Hepatocyte (in vitro differentiated cells): ENCODE results near the gene UXS1. TPM values are rescaled to one million over a fixed set of nuclear protein-coding genes. Genes with fewer than 3 reads are reported as not detected.

Source experiments
- DNase-seq: peaks from one replicate; pipeline ENCODE4 v3.0.0-alpha.2; 2016; ENCODE audit warnings: low spot score
- H2AFZ ChIP-seq: fragments of 200-600 bp; sonication (generic); 2 replicates; pipeline ENCODE4 v1.6.0; 2016; ENCODE audit warnings: antibody characterized with exemption, mild to moderate bottlenecking
- H3K27ac ChIP-seq: fragments of 200-600 bp; sonication (generic); 2 replicates; pipeline ENCODE4 v1.5.1; 2016; ENCODE audit warnings: mild to moderate bottlenecking
- H3K27me3 ChIP-seq: fragments of 200-600 bp; sonication (generic); 2 replicates; pipeline ENCODE4 v1.6.1; 2016
- H3K36me3 ChIP-seq: fragments of 200-600 bp; sonication (generic); replicated peaks from 2 replicates; pipeline ENCODE4 v1.5.1; 2016; ENCODE audit warnings: low read depth; ENCODE audit not compliant: insufficient read depth
- H3K4me1 ChIP-seq: fragments of 200-600 bp; sonication (generic); 2 replicates; pipeline ENCODE4 v1.5.1; 2016; ENCODE audit warnings: mild to moderate bottlenecking, moderate library complexity; ENCODE audit not compliant: insufficient read depth
- H3K4me2 ChIP-seq: fragments of 200-600 bp; sonication (generic); 2 replicates; pipeline ENCODE4 v1.6.0; 2016
- H3K4me3 ChIP-seq: fragments of 200-600 bp; sonication (generic); 2 replicates; pipeline ENCODE4 v1.5.1; 2016; ENCODE audit warnings: mild to moderate bottlenecking
- H3K79me2 ChIP-seq: fragments of 200-600 bp; sonication (generic); 2 replicates; pipeline ENCODE4 v1.6.0; 2017; ENCODE audit warnings: mild to moderate bottlenecking
- H3K9me2 ChIP-seq: fragments of 200-600 bp; sonication (generic); replicated peaks from 2 replicates; pipeline ENCODE4 v1.6.0; 2017; ENCODE audit warnings: mild to moderate bottlenecking; ENCODE audit not compliant: insufficient read depth
- H3K9me3 ChIP-seq: fragments of 200-600 bp; sonication (generic); 2 replicates; pipeline ENCODE4 v1.5.1; 2016; ENCODE audit warnings: low read depth, mild to moderate bottlenecking
- H4K20me1 ChIP-seq: fragments of 200-600 bp; sonication (generic); 2 replicates; pipeline ENCODE4 v1.6.0; 2016; ENCODE audit warnings: mild to moderate bottlenecking; ENCODE audit not compliant: insufficient read depth, poor library complexity, severe bottlenecking
- EZH2 ChIP-seq: fragments of 200-600 bp; sonication (generic); IDR thresholded peaks from 2 replicates; pipeline ENCODE4 v1.6.1; 2016; ENCODE audit warnings: antibody characterized with exemption, mild to moderate bottlenecking, borderline replicate concordance
- EZH2phosphoT487 ChIP-seq: fragments of 200-600 bp; sonication (generic); IDR thresholded peaks from one replicate; pipeline ENCODE4 v1.6.1; 2018; ENCODE audit warnings: antibody characterized with exemption, mild to moderate bottlenecking, low read depth, moderate library complexity; ENCODE audit not compliant: unreplicated experiment, severe bottlenecking
- WGBS: methylation state at CpG from one replicate; pipeline ENCODE4 v1.1.6; 2016; ENCODE audit warnings: low lambda C conversion rate; ENCODE audit errors: missing lambda C conversion rate; 5-methylcytosine and 5-hydroxymethylcytosine counted together
- polyA plus RNA-seq: library from polyadenylated mRNA; unstranded; fragments of >200 nt; fragmentation: Nextera tagmentation; extraction: Ambion mirVana; gene quantifications from 2 replicates; pipeline ENCODE4 v1.2.1, GENCODE V29; 2016
- total RNA-seq: library from RNA; depleted of rRNA; stranded (reverse); fragments of >200 nt; gene quantifications from 2 replicates; pipeline ENCODE4 v1.2.3, GENCODE V29; 2014
- TF ChIP-seq, protein P1 (sequence below): fragments of 200-600 bp; sonication (generic); IDR thresholded peaks from 2 replicates; pipeline ENCODE4 v1.5.1; 2016; ENCODE audit warnings: antibody characterized with exemption, mild to moderate bottlenecking; ENCODE audit not compliant: poor library complexity

UXS1 gene
- total and polyA plus RNA-seq, 2 experiments from 2014 or later: 46.5 to 83.2 TPM

DNA sequence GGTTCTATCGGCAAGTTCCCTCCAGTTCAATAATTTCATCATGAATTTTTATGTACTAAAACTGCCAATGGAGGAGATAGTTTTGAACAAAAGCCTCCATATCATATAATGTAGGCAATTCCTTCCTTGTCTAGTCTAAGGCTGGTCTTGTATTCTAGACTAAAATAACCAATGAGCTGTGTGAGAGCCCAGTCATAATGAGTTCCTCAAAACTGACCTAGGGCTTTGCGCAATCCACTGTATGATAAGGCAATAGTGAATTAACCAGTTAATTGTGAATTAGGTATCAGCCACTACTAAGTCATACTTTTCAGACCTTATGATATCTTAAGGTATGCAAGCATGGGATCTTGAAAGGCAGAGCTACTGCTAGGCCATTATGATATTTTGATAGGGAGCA, 7.6 kb upstream of the UXS1 start:
- Histone ChIP-seq H3K27me3 (no peaks in the 10 kb centered on the region), H3K4me1 (peaks cover 6% of the 10 kb centered on the region), H3K4me2 (no peak overlapping the region), H3K27ac (no peak overlapping the region), H3K4me3 (no peak overlapping the region), H2AFZ (no peak overlapping the region), H3K36me3 (no peaks in the 10 kb centered on the region), H4K20me1 (no peaks in the 10 kb centered on the region), H3K9me2 (no peaks in the 10 kb centered on the region), H3K9me3 (no peaks in the 10 kb centered on the region), H3K79me2 (no peaks in the 10 kb centered on the region)
- no peak for DNase-seq
- TF ChIP-seq EZH2phosphoT487: no peak
- TF ChIP-seq, protein P1, sequence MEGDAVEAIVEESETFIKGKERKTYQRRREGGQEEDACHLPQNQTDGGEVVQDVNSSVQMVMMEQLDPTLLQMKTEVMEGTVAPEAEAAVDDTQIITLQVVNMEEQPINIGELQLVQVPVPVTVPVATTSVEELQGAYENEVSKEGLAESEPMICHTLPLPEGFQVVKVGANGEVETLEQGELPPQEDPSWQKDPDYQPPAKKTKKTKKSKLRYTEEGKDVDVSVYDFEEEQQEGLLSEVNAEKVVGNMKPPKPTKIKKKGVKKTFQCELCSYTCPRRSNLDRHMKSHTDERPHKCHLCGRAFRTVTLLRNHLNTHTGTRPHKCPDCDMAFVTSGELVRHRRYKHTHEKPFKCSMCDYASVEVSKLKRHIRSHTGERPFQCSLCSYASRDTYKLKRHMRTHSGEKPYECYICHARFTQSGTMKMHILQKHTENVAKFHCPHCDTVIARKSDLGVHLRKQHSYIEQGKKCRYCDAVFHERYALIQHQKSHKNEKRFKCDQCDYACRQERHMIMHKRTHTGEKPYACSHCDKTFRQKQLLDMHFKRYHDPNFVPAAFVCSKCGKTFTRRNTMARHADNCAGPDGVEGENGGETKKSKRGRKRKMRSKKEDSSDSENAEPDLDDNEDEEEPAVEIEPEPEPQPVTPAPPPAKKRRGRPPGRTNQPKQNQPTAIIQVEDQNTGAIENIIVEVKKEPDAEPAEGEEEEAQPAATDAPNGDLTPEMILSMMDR: no peak
- WGBS: 94% methylated on average over 2 of the region's 2 CpGs

- H3K4me3 ChIP-seq: no peak overlapping the region
- peak; percentile 66 for DNase-seq
- H3K9me2 ChIP-seq: no peaks in the 10 kb centered on the region
- 22% methylated on average over 3 of the region's 3 CpGs for WGBS
- H3K4me1 ChIP-seq: peaks cover 11% of the 10 kb centered on the region
- H3K36me3 ChIP-seq: no peaks in the 10 kb centered on the region
- no peak overlapping the region for H2AFZ ChIP-seq
- peak overlapping the region; percentile 35 for H3K4me2 ChIP-seq
- peaks cover 4% of the 10 kb centered on the region for H3K79me2 ChIP-seq
- H3K27ac ChIP-seq: peak overlapping the region; percentile 45
- H3K27me3 ChIP-seq: no peaks in the 10 kb centered on the region
- no peaks in the 10 kb centered on the region for H4K20me1 ChIP-seq
- TF ChIP-seq, protein P1: no peak
- TF ChIP-seq EZH2phosphoT487: no peak
- no peak for TF ChIP-seq EZH2
- H3K9me3 ChIP-seq: no peaks in the 10 kb centered on the region
Measured at GRCh38 chr2:106197878-106198277, 3.8 kb upstream of the UXS1 start.

DNA sequence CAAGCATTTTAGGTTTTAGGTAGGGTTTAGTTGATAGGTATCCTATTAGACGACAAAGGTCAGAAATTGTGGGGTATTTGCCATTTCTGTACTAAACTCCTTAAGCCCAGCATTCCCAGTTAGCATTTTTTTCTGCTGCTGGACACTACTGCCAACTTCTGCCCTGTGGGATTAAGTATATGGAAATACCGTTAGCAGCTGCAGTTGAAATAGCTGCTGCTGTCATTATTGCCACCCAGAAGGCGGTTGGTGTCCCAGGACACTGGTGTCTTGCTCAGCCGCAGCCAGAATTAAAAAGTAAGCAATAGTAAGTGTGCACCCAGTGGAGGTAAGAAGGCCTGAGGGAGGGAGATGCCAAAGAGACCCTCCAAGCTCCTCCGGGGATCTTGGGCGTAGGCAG, 1.9 kb upstream of the UXS1 start:
- 78% methylated on average over 6 of the region's 6 CpGs for WGBS
- H3K27me3 ChIP-seq: no peaks in the 10 kb centered on the region
- H2AFZ ChIP-seq: no peak overlapping the region
- no peaks in the 10 kb centered on the region for H3K36me3 ChIP-seq
- H3K79me2 ChIP-seq: peaks cover 20% of the 10 kb centered on the region
- H3K27ac ChIP-seq: no peak overlapping the region
- DNase-seq: no peak
- H3K4me3 ChIP-seq: no peak overlapping the region
- H3K4me2 ChIP-seq: no peak overlapping the region
- peaks cover 6% of the 10 kb centered on the region for H4K20me1 ChIP-seq
- TF ChIP-seq EZH2phosphoT487: no peak
- TF ChIP-seq EZH2: no peak
- TF ChIP-seq, protein P1: no peak
- H3K9me3 ChIP-seq: no peaks in the 10 kb centered on the region
- H3K9me2 ChIP-seq: no peaks in the 10 kb centered on the region
- H3K4me1 ChIP-seq: peaks cover 14% of the 10 kb centered on the region

- no peaks in the 10 kb centered on the region for H3K27me3 ChIP-seq
- no peak for DNase-seq
- H3K36me3 ChIP-seq: no peaks in the 10 kb centered on the region
- H2AFZ ChIP-seq: no peak overlapping the region
- H3K79me2 ChIP-seq: peaks cover 24% of the 10 kb centered on the region
- H3K4me3 ChIP-seq: no peak overlapping the region
- peaks cover 6% of the 10 kb centered on the region for H4K20me1 ChIP-seq
- H3K9me2 ChIP-seq: no peaks in the 10 kb centered on the region
- H3K27ac ChIP-seq: no peak overlapping the region
- H3K4me2 ChIP-seq: peak overlapping the region; percentile 84
- WGBS: 96% methylated on average over 6 of the region's 6 CpGs
- H3K9me3 ChIP-seq: no peaks in the 10 kb centered on the region
- peaks cover 14% of the 10 kb centered on the region for H3K4me1 ChIP-seq
- TF ChIP-seq, protein P1: no peak
- no peak for TF ChIP-seq EZH2
- TF ChIP-seq EZH2phosphoT487: no peak
Measured at GRCh38 chr2:106195456-106195855, 1.4 kb upstream of the UXS1 start.
